DMS53 (cell line): ENCODE data around the gene NR2C2.
A peak's percentile ranks its signal among the peaks of the same experiment; 100 is the strongest.
"Not testable (repeated sequence)": the region's sequence is repeated elsewhere in the genome, so short reads cannot be mapped to it uniquely, and the experiment has no call there.

Experiments
- DNase-seq: peaks from one replicate; lab custom pipeline; 2025; lab: John Stamatoyannopoulos, UW

The NR2C2 gene

DNA sequence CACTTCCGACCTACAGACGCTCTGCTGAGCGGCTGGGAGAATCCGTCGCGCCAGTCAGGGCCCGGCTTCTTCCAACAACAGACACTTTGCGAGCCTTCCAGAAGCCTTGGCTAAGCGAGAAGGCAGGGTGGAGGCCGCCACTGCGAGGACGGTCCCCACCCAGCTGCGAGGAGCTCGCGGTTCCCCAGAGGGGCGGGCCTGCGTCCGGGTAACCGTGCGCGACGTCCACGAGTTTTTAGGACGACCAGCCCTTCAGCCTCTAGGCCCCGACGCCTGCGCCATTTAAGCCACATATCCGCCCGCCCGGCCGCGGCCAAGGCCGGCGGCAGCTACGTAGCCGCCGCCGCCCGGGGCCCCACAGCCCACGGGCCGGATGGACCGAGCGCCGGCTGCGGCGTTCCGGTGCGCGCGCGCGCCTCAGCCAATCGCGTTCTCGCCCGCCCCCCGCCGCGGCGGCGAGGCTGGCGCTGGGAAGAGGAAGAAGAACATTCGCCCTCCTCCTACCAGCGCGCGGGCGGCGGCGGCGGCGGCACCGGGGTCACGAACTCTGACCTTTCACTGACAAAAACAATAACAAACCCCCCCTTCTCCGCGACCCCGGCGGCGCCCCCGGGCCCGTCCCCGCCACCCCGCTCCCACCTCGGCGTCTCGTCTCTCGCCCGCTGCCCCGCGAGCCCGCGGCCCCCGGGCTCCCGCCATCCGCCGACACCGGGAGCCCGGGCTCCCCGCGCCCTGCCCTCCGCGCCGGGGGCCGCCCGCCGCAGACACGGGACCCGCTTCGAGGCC lies at the start of gene NR2C2:
Gene NR2C2, plus strand, starts transcription at position 484 of the 786 bp plus-strand sequence. CDS start 56,332 bp downstream, outside the sequence.
- DNase-seq = peak; percentile 80

- no peak for DNase-seq
Measured at GRCh38 chr3:14898929-14899328, 48.5 kb upstream of the NR2C2 start.

- DNase-seq = peak; percentile 6
Measured at GRCh38 chr3:14899993-14900618, 47.3 kb upstream of the NR2C2 start.

GRCh38 chr3:14900881-14901873 lies 46.2 kb upstream of the NR2C2 start:
- DNase-seq = no peak

DNA sequence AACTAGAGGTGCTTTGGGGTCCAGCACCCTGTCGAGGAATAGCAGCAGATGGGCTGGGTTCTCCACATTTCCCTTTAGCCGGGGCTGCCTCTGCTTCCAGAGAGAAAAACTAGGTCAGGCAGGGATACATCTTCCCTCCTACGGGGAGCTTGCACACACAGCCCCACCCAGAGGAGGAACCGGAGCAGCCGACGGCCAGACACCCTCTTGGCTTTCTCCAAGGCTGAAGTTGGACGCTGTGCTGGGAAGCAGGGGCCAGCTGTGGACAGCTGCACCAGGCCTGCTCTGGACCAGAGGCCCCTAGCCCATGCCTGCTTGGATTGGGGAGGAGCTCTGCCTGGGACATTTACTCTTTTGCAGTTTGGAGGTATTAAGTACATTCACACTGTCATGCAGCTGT lies 44.7 kb upstream of the NR2C2 start:
- no peak for DNase-seq

GRCh38 chr3:14903501-14903900 lies 43.9 kb upstream of the NR2C2 start:
- not testable (repeated sequence) for DNase-seq

DNA sequence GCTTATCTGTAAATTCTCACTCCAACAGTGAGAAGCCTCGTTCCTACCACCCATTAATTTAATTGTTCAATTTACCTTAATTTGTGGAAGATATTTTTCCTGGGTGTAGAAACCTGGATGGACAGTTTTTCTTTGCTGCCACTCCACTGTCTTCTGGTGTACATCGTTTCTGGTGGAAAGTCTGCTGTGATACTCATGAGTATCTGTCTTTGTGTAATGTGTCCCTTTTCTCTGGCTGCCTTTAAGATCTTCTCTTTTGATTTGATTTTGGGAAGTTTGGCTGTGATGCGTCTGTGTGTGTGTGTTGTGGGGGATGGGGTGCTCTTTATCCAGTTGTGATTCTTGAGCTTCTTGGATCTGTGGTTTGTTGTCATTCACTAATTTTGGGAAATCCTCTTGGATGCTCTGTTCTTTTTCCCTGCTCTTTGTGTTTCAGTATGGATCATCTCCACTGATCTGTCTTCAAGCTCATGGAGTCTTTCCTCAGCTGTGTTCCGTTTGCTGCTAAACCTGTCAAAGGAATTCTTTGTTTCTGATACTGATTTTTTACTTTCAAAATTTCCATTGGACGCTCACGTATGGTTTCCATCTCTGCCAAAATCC lies 42.2 kb upstream of the NR2C2 start:
- DNase-seq = no peak

DNA sequence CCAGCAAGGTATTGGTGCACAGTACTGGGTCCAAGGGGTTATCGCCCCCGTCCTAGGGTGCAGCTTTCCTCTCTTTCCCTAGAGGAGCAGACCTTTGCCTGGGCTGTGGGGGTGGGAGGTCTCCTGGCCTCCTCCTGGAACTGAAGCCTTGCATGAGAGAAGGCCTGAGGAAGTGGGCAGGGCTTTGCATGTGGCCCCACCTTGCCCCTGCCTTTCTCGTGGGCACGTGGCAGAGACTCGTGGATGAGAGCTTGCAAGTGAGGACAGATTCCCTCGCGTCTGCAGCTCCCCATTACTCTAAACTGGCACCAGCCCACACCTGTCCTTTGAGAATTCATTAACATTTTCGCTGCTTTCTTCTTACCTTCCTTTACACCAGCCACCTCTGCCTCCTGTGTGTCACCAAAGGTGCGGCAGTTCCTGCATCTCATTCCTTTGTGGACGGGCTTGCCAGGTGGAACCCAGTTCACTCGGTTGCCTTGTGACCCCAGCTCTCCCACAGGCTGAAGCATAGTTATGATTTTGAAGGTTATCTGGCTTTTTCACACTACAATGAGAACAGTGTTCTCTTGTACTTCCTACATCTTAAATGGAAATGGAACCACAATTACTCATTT lies 40.9 kb upstream of the NR2C2 start:
- no peak for DNase-seq

DNA sequence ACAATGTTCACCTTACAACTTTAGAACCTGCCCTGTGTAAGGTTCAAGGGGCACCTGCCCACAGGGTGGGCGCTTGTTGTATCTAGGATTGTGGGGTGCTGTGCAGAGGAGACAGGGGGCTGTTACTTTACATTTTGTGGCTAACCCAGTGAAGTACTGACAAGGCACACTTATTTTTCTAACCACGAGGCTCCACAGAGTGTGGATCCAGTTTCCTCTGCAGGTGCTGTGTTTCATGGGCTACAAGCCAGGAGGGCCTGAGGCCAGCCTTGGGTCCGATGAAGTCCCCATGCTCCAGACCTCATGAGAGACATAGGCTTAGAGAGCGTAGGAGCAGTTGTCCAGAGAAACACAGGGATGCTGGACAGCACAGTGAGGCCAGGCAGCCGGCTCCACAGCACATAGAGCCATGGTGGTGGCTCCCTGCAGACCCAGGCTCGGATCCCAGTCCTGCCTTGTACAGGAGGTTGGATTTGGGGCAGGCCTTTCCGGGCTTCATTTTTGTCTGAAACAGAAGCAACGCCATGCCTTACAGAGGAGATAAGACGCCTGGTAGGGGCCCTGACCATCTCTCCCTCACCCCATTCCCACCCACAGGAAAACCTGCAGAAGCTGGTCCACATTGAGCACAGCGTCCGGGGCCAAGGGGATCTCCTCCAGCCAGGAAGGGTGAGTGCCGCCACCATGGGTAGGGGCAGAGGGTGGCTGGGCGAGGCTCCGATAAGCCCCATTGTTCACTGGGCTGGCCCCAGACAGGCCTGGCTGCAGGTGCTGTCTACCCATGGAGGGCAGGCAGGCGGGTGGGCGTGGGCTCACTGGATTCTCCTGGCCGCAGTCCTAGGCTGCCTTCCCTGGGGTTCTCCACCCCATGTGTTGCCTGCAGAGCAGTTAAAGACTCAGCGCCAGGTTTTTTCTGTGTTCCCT lies 40.1 kb upstream of the NR2C2 start:
- DNase-seq = no peak

GRCh38 chr3:14909250-14909649 lies 38.1 kb upstream of the NR2C2 start:
- DNase-seq = no peak

DNA sequence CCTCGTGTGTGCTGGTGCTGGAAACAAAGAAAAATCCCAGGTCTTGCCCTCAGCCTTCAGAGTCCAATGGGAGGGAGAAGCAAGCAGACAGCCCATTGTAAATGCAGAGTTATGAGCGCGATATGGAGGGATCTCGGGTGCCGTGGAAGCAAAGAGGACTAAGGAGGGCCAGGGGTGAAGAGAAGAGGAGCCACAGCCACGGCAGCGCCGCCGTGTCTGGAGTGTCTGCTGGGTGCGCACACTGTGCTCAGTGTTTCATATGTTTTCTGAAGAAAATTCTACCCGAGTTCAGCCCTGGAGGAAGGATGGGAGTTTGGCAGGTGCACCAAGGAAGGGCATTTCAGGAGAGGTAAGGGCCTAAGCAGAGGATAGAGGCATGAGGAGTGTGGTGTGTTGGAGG lies 35.7 kb upstream of the NR2C2 start:
- no peak for DNase-seq

GRCh38 chr3:14913071-14913925 lies 34.1 kb upstream of the NR2C2 start:
- DNase-seq = no peak

DNA sequence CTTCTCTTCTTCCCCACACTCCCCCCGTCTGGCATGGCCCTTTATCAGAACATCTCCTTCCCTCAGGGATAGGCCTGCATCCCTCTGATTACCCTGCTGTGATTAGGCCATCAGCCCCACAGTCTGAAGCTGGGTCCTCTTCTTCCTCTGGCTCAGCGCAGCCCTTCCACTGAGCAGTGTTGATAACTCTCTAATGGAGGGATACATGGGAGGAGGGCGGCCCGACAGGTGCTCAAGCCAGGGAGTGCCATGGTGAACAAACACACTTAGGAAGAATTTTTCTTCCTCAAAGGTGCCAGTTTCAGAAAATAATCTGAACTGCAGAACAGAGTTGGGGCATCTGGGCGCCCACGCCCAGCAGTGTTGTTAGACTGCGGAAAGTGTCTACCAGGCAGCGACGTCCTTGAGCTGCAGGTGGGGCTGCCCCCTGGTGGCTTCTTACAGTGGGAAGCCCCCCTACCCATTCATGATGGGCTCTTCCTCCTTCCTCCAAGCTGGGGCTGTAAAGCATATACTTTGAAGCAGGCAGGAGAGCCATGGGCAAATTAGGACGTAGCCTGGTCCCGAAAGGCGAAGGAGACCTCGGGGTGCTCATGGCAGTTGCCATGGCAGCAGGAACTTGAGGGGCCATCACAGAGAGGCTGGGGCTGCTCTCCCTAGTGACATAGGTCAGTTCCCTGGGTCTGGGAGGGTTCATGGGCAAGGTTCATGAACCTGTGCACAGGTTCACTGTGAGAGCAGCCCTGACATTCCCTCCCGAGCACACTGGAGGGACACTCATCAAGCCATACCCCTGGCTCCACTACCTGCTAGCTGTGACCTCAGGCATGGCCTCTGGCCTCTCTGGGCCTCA lies 33.2 kb upstream of the NR2C2 start:
- no peak for DNase-seq

DNA sequence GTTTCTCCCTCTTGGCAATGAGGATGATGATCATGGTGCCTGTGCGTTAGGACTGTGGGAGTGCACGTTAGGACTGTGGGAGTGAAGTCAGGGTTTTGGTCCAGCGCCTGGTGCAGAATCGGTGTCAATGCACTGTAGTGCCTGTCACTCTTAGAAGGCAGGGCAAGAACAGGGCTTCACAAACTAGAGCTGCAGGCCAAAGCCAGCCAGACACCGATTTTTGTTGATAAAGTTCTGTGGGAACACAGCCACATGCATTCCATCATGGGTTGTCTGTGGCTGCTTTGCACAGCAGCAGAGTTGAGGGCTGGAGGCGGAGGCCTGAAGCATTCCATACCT lies 32.6 kb upstream of the NR2C2 start:
- DNase-seq = no peak

GRCh38 chr3:14915636-14916222 lies 31.7 kb upstream of the NR2C2 start:
- no peak for DNase-seq

DNA sequence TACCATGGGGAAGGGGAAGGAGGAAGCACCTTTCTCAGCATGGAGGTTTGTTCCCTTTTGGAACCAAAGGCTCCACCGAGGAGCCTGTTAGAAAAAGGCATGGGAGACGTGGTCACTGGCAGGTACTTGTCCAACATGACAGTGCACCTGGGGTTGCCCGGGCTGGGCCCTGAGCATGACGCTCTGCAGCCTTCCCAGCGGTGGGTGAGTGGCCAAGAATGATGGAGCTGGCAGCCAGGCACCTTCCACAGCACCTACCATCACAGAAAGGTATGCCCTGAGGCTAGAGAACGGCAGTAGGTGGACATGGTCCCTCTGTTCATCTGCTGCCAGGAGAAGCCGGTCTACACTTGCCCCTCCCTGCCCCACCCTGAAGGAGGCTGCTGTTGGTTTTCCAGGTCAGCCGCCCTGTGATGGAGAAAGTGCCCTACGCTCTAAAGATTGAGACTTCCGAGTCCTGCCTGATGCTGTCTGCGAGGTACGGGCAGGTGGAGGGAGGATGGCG lies 29.0 kb upstream of the NR2C2 start:
- DNase-seq = no peak

DNA sequence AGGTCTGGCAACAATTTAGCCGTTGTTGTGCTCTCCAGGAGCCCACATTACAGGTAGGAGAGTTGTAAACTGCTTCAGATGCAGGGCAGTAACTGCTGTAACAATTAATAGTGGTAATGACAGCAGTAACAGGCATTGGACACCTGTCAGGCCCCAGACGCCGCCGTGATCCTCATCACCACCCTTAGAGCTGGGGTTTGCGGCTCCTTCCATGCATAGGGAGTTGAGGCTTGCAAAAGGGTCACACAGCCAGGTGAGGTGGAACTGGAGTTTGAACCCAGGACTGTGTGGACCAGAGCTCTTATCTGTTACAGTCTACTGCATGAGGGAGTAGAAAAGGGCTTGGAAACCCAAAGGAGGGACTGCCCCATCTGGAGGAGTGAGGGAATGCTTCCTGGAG lies 26.8 kb upstream of the NR2C2 start:
- no peak for DNase-seq

GRCh38 chr3:14921034-14921616 lies 26.3 kb upstream of the NR2C2 start:
- DNase-seq = peak; percentile 73
